Head of caudate nucleus (tissue), 42 donors: ENCODE data around the gene NDFIP2.
A peak's percentile ranks its signal among the peaks of the same experiment; 100 is the strongest.

ENCODE experiments used
- DNase-seq, 42 donors: peaks; one replicate each; pipeline versions ENCODE4 v3.0.0 to v3.0.0-alpha.2; 2020 to 2021; ENCODE audit warnings: mixed read lengths in 7 of 42
- intact Hi-C: fragments of 100-400 bp; cut with DNase I; formaldehyde crosslinking; loops from one replicate; pipeline ENCODE4 v1.15.0; 2022

The NDFIP2 gene, protein sequence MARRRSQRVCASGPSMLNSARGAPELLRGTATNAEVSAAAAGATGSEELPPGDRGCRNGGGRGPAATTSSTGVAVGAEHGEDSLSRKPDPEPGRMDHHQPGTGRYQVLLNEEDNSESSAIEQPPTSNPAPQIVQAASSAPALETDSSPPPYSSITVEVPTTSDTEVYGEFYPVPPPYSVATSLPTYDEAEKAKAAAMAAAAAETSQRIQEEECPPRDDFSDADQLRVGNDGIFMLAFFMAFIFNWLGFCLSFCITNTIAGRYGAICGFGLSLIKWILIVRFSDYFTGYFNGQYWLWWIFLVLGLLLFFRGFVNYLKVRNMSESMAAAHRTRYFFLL

DNA sequence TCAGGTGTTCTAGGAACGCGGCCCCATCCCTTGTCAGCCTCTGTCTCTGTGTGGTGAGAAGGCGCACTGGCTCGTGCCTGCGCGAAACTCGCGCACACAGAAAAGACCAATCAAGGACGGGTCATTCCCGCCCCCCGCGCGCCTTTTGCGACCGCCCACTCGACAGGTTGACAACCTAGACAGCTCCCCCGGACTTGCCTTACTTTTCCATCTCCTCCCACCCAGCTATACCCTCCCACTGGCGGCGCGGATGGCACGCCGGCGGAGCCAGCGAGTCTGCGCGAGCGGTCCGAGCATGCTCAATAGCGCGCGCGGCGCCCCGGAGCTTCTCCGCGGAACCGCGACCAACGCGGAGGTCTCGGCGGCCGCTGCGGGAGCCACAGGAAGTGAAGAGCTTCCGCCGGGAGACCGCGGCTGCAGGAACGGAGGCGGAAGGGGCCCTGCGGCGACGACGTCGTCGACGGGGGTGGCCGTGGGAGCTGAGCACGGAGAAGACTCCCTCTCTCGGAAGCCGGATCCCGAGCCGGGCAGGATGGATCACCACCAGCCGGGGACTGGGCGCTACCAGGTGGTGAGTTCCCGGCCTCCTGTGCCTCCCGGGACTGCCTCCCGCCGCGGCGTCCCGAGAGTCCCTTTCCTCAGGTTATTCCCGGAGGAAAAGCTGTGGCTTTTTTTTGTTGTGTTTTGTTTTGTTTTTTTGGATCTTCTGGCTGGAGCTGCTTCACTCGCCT is at the start of gene NDFIP2:
Gene NDFIP2, plus strand, starts transcription at position 202 of the 731 bp plus-strand sequence. Its CDS starts 49 bp downstream, at position 251.
- intact Hi-C loops, result loop anchor here (5.0 kb wide), 2 partner anchors 51 to 69 kb away; no protein-coding TSS in a partner anchor
- peak; percentile 52 to 94 (median 86) for DNase-seq

DNA sequence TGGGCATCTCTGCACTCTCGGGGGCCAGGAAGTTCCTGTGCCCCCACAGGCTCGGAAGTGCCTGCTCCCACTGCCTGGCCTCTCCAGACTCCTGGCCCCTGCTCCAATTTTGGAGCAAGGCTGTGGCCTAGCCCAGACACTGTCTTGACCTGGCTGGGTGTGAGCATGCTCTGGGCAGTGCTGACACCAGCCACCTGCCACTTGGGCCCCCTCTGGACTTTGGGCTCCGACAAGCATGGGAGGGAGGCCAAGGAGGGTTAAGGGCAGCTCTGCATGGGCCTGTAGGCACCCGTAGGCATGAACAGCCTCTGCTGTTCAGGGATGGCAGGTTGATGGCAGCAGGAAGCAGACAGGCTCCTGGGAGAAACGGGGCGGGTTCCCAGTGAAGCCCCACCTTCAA is 48.9 kb upstream of the NDFIP2 start:
- intact Hi-C loops, result no loop called here
- no peak for DNase-seq

DNA sequence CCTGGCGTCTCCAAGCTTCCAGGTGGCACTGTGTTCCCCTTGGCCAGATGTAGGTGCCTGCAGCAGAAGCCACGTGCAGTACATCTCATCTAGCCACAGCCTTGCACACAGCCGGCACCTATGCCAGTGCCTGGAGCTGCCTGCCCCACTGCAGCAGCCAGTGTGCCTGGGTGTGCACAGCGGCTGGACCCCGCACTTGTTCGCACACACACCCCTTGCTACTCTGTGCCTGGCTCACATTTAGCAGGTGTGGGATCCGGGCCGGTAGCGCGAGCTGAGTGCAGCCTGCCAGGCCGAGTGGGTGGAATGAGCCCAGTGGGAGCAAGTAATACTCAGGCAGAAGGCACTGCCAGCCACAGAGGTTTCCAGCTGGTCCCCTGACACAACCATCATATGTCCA is 48.0 kb upstream of the NDFIP2 start:
- intact Hi-C loops, result no loop called here
- no peak for DNase-seq

DNA sequence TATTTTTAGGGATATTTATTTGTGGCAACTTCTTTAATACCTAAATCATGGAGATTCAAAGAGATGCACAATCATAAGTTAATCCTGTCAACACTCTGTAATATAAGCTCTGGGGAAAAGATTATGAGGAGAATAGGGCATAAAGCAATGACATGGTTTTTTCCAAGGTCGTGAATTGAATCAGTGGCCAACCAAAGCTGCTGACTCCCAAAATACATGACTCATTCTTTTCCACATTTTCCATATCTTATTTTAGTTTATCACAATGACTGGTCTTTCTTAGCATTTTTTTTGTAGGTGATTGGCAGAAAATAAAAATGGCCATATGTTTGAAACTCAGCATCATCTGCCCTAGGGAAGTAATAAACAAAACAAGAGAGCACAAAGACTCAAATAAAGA is 46.4 kb upstream of the NDFIP2 start:
- intact Hi-C loops, result no loop called here
- no peak for DNase-seq

DNA sequence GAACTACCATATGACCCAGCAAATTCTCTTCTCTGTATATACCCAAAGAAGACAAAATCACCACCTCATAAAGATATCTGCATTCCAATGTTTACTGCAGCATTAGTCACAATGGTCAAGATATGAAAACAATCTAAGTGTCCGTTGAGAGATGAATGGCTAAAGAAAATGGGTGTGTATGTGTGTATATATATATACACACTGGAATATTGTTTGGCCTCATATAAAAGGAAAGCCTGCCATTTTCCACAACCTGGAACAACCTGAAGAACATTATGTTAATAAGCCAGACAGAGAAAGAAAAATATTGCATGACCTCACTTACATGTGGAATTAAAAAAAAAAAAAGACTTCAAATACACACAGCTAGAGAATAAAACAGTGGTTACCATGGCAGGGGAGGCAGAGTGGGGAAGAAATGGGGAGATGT is 45.4 kb upstream of the NDFIP2 start:
- no peak for DNase-seq
- intact Hi-C loops, result no loop called here

DNA sequence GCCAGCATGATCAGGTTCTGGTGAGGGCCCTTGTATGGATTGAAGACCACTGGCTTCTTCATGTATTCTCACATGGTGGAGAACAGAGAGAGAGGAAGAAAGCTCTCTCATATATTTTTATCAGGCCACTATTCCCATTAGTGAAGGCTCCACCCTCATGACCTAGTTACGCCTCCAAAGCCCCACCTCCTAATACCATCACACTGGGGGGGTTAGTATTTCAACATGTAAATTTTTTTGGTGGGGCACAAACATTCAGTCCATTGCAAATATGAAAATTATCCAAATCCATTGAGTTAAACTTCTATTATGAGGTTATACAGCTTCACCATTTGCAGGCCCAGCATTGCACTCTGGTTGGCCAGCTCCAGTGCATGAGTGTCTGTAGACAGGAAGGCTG is 41.7 kb upstream of the NDFIP2 start:
- no peak for DNase-seq
- intact Hi-C loops, result no loop called here

DNA sequence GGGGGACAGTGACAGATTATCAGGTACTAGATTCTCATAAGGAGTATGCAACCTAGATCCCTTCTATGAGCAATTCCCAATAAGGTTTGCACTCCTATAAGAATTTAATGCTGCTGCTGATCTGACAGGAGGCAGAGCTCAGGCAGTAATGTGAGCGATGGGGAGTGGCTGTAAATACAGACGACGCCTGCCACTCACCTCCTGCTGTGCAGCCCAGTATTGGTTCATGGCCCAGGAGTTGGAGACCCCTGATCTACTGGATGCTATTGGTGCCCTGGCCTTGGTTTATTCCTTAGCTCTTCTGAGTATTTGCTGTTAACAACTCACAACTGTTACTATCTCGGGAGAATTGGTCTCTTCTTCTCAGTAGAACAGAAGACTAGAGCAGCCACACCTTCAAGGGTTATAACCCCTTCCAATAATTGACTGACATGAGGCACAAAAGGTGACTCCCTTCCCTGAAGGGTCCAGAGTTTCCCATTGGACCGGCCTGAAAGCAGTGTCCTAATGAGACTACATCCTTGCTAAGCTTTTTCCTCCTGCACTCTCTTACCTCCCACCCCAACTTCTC is 39.9 kb upstream of the NDFIP2 start:
- intact Hi-C loops, result no loop called here
- no peak for DNase-seq

DNA sequence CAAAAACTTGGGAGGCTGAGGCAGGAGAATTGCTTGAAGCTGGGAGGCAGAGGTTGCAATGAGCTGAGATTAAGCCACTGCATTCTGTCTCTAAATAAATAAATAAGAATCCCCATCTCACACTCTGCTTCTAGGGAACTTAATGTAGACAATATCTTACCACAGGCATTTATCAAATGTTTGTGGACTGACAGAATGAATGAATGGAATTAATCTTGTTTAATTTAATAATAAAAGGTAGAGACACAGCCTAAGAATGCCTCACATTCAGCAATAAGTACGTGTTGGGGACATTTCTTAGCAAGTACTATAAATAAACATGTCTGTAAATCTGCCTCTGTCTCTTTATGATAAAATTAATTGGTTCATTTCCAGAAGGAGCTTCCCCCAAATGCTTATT is 38.7 kb upstream of the NDFIP2 start:
- intact Hi-C loops, result no loop called here
- DNase-seq, result no peak

DNA sequence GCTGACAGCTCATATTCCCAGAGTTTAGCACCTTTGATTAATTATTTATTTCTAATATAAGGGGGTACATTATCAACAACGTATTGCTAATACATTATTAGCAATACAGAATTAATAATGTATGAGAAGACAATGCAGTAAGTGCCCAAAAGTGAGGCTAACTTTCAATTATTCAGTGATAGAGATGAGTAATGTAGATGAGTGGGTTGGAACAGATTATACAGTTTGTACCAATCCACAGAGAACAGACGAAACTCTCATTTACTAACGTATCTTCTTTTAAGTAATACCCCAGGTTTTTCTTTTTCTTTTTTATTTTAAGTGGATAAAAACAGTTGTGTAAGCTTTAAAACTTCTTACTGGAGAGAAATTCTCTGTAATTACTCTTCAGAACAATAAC is 38.2 kb upstream of the NDFIP2 start:
- intact Hi-C loops, result no loop called here

DNA sequence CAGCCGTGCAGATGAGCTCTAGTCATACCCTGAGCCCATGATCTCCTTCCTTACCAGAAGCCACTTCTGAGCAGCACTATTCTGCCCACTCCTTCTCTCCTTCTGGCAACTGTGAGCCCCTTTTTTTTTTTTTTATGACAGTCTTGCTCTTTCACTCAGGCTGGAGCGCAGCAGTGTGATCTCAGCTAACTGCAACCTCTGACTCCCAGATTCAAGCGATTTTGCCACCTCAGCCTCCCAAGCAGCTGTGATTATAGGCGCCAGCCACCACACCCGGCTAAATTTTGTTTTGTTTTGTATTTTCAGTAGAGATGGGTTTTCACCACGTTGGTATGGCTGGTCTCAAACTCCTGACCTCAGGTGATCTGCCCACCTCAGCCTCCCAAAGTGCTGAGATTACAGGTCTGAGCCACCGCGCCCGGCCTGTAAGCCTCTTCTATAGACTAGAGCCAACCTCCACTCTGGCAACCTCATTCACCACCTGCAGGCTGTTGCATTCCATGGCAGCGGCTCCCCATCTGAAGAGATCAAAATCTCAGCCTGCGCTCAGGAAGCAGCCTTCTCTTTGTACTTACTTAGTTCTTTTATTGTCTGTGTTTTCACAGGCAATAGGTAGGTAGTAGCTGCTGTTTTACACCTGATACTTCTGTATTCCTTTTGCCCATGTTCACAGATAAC is 34.8 kb upstream of the NDFIP2 start:
- intact Hi-C loops, result no loop called here
- DNase-seq, result no peak

More for the DNA sequence above, 38.2 kb upstream of the NDFIP2 start:
- DNase-seq, result no peak

DNA sequence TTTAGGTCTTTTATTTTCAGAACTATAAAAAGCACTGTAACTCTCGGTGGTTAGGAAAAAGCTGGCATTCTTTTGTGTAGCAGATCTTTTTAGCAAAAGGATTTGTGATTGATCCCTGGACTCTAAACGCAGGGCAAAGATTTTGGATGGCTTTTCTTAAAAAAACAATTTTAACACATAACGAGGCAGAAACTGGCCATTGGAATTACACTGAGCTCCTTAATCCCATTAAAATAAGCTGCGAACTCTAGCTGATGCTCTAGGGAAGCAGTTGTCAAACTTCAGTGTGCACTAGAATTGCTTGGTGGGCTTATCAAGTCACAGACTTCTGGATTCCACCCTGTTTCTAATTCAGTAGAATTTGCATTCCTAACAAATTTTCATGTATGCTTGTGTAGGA is 33.8 kb upstream of the NDFIP2 start:
- intact Hi-C loops, result no loop called here
- DNase-seq, result no peak

DNA sequence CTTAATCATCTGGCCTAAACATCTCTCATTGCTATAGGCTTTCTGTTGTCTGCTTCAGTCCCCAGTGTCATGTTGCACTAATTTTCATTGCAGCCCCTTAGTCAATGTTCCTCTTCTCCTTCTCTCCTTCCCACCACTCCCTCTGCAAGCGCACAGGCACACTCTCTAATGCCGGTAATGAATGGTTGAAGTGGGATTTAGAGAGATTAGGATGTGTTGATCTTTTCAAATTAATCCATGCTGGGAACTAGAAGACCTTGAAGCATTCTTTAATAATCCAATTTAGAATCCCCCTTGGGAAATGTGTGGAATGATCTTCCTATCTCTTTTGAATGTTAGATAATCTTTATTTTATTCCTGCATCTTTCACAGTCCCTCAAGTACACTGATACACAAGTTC is 33.2 kb upstream of the NDFIP2 start:
- intact Hi-C loops, result no loop called here
- DNase-seq, result no peak

DNA sequence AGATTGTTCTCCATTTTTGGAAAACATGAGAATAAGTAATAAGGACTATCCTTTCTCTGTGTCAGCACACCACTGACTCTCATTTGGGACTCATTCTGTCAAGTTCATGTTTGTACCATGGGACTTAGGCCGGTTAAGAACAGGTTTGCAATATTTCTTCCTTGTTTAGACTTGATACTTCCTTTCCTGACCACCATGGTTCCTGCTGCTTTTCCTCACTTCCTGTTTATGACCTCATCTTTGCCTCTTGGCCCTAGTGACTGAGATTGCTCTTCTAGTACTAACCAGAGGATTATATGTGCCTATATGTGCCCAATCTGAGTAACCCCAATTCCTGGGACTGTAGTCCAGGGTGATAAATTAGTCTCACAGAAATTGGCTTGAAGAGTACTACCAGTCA is 32.5 kb upstream of the NDFIP2 start:
- intact Hi-C loops, result no loop called here

DNA sequence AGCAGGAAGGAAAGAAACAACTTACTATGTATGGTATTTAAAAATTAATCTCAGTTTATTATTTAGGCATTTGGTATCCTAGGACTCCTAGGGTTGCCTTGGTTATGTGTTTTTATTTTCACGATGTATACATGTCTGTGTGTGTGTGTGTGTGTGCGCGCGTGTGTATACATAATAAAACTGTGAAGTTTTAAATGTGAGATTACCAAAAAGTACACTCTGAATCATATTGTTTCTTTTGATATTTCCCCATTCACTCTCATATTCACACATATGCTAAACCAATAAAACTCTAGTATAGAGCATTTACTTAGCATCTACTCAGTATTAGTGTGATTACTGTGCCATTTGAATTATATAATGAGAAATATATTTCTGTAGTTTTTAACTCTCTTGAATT is 30.8 kb upstream of the NDFIP2 start:
- intact Hi-C loops, result no loop called here
- no peak for DNase-seq

More for the DNA sequence above, 32.5 kb upstream of the NDFIP2 start:
- no peak for DNase-seq

DNA sequence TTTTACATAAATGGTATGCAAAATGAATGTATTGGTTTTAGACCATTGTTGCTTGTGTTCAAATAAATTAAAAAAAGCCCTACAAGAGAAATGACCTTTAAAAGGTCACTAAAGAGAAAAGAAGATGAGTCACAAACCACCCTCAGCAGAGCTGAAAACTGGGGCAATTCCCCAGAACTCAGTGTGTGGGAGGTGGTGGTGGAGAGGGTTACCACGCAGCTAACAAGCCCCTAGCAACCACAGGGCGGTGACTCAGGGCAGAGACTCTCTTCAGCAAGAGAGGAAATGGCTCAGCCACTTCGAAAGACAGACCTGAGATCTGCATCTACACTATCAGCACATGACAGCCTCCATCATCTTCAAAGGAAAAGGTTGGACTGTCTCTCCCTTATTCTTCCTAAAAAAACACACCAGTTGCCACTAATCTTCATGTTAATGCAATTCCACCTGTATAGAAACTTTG is 29.4 kb upstream of the NDFIP2 start:
- intact Hi-C loops, result no loop called here
- DNase-seq, result peak; percentile 20 to 87 (median 56)

DNA sequence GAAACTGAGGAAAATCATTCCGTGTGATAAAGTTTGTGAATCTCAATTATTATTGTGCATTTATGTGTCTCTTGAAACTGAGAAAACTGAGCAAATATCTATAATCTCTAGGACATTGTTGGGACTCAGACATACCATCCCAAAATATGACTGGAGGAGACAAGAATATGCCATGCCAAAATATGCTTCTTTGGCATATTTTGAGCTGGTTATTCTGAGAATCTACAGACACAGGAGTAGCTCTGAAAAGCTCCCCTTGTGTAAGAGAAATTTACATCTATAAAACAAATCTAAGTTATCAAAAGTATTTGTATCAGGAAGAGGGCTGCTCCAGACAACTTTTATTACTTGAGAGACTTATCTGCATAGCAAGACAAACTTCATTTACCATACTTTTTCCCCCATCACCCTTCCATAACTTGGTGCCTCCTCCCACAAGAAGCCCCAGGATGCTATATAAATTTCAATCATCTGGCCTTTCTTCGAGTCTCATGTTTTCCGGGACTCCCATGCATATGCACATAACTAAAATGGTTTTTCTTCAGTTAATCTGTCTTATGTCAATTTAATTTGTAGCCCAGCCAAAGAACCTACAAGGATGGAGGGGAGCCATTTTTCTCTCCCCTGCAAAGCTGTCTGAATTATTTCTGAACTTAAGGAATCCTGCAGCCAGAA is 28.6 kb upstream of the NDFIP2 start:
- no peak for DNase-seq
- intact Hi-C loops, result no loop called here

DNA sequence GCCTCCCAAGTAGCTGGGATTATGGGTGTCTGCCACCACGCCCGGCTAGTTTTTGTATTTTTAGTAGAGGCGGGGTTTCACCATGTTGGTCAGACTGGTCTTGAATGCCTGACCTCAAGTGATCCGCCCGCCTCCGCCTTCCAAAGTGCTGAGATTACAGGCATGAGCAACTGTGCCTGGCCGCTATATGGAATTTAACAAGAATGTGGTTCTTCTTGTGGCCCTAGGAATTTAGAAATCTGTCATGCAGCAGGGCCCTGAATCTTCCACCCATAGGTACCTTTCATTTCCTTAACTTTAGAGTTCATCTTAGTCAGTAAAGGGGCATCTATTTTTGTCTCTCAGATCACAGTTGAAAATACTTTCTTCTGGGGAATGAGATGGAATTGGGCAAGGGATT is 25.6 kb upstream of the NDFIP2 start:
- DNase-seq, result no peak
- intact Hi-C loops, result no loop called here

DNA sequence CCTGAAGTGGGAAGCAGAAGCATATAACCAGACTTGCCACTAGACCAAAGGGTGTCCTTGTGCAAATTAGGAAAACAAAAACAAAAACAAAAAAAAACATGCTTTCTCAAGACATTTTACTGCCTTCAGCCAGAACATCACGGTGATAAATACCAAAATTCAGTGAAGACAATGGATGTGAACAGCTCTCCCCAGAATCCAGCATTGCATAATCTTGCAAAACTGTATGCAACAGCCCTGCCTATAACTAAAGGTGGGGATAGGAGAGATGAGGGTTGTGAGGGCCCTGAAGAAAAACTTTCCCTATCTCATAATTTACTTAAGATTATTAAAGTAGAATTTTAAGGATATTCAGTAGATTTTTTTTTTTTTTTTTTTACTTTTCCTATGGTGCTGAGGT is 24.9 kb upstream of the NDFIP2 start:
- intact Hi-C loops, result no loop called here
- no peak for DNase-seq

DNA sequence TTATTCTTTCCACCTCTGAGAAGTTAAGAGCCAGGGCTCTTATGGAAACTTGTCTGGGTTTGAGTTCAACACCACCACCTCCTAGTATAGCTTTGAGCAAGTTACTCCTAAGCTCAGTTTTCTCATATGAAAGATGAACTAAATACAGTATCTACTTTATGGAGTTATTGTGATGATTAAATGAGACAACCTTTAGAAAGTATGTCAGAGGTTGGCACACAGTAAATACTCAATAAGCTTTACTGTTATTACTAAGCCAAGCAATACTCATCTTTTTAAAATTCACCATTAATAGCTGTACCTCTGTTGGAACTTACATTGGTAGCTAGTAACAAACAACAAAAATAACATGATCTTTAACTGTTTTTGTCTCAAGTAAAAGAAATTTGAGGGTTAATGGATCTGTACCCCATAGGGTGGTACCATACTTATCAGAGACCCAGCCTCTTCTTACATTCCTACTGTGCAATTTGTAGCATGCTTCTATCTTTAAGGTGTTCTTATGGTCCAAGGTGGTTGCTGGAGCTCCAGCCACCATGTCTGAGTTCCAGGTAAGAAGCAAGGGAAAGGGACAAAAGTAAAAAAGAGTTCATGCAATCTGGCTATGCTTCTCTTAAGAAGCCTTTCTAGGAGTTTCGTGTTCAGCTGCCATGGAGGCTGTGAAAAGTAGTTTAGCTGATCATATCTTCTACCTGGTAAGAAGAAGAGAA is 24.1 kb upstream of the NDFIP2 start:
- intact Hi-C loops, result no loop called here
- no peak for DNase-seq
